CD4-positive, alpha-beta T cell treated with Interleukin-17A for 4 hours (primary cell): ENCODE measurements around the gene CD52.

Experiments used
- DNase-seq: peaks from one replicate; pipeline ENCODE4 v3.0.0-alpha.2; 2020; ENCODE audit warnings: mixed read lengths

The CD52 gene

GRCh38 chr1:26357121-26357602, 39.4 kb downstream of the CD52 start:
- DNase-seq, result no peak

- peak; percentile 84 for DNase-seq
Observed at GRCh38 chr1:26358411-26359384, 40.9 kb downstream of the CD52 start.

GRCh38 chr1:26359981-26360806, 42.4 kb downstream of the CD52 start:
- peak; percentile 64 for DNase-seq

- DNase-seq, result no peak
Observed at GRCh38 chr1:26360807-26361604, 43.2 kb downstream of the CD52 start.

GRCh38 chr1:26361605-26362122, 43.9 kb downstream of the CD52 start:
- no peak for DNase-seq

GRCh38 chr1:26362331-26362730, 44.6 kb downstream of the CD52 start:
- no peak for DNase-seq

GRCh38 chr1:26363549-26364448, 46.0 kb downstream of the CD52 start:
- peak; percentile 96 for DNase-seq

GRCh38 chr1:26364956-26365355, 47.2 kb downstream of the CD52 start:
- no peak for DNase-seq

GRCh38 chr1:26367441-26367840, 49.7 kb downstream of the CD52 start:
- DNase-seq, result no peak

- DNase-seq, result no peak
Observed at GRCh38 chr1:26368006-26368405, 50.2 kb downstream of the CD52 start.

GRCh38 chr1:26368486-26368885, 50.7 kb downstream of the CD52 start:
- no peak for DNase-seq
